Common myeloid progenitor, CD34-positive (primary cell): ENCODE data around the gene OR2A25. TPM values are rescaled to one million over a fixed set of nuclear protein-coding genes. Genes with fewer than 3 reads are reported as not detected.

Experiments
- CTCF ChIA-PET: fragments of 350-600 bp; sonication (Branson Sonifier 250); formaldehyde crosslinking; loops from one replicate; lab custom pipeline; 2021; ENCODE audit warnings: antibody characterized with exemption; lab: Charles Lee
- POLR2A ChIA-PET: fragments of 350-600 bp; sonication (Branson Sonifier 250); formaldehyde crosslinking; loops from one replicate; lab custom pipeline; 2021; ENCODE audit warnings: antibody characterized with exemption; lab: Charles Lee
- DNase-seq, 3 donors: peaks; one replicate each; pipeline versions ENCODE4 v3.0.0 to v3.0.0-alpha.2; 2013
- H3K27ac ChIP-seq, 2 experiments: 1 replicate in 1 of 2; 2 replicates in 1 of 2; pipeline ENCODE4 v1.7.0; 2013; ENCODE audit warnings: inconsistent platforms in 2 of 2, low read length in 2 of 2, mild to moderate bottlenecking in 2 of 2, low read depth in 1 of 2, moderate library complexity in 1 of 2; ENCODE audit not compliant: severe bottlenecking in 2 of 2, insufficient read depth in 1 of 2, poor library complexity in 1 of 2
- H3K27me3 ChIP-seq, 5 experiments: replicated peaks in 2 of 5; 1 replicate in 3 of 5; 2 replicates in 2 of 5; pipeline versions ENCODE4 v1.6.1 to v1.7.0; 2013; ENCODE audit warnings: low read length in 4 of 5, mild to moderate bottlenecking in 2 of 5, moderate library complexity in 2 of 5, inconsistent platforms in 1 of 5; ENCODE audit not compliant: insufficient read depth in 5 of 5, control insufficient read depth in 4 of 5
- H3K36me3 ChIP-seq, 4 experiments: 1 replicate in 2 of 4; 2 replicates in 2 of 4; pipeline versions ENCODE4 v1.6.1 to v1.7.0; 2013; ENCODE audit warnings: low read length in 3 of 4, control low read depth in 1 of 4, mild to moderate bottlenecking in 1 of 4; ENCODE audit not compliant: control insufficient read depth in 4 of 4, insufficient read depth in 4 of 4
- H3K4me1 ChIP-seq, 4 experiments: 1 replicate in 3 of 4; 2 replicates in 1 of 4; pipeline versions ENCODE4 v1.6.1 to v1.7.1; 2013; ENCODE audit warnings: low read length in 3 of 4, mild to moderate bottlenecking in 3 of 4, control low read depth in 1 of 4, inconsistent platforms in 1 of 4, moderate library complexity in 1 of 4; ENCODE audit not compliant: control insufficient read depth in 4 of 4, insufficient read depth in 4 of 4; ENCODE audit errors: control extremely low read depth in 1 of 4
- H3K4me3 ChIP-seq, 7 experiments: 1 replicate in 4 of 7; 2 replicates in 3 of 7; pipeline versions ENCODE4 v1.5.1 to v1.7.0; 2013; ENCODE audit warnings: mild to moderate bottlenecking in 7 of 7, low read length in 6 of 7, moderate library complexity in 6 of 7, inconsistent platforms in 2 of 7, low read depth in 2 of 7, control low read depth in 1 of 7; ENCODE audit not compliant: insufficient read depth in 4 of 7, control insufficient read depth in 1 of 7; ENCODE audit errors: extremely low read depth in 1 of 7
- H3K9me3 ChIP-seq, 5 experiments: 1 replicate in 4 of 5; 2 replicates in 1 of 5; pipeline versions ENCODE4 v1.6.1 to v1.7.1; 2013; ENCODE audit warnings: low read length in 4 of 5, mild to moderate bottlenecking in 2 of 5, inconsistent platforms in 1 of 5, low read depth in 1 of 5, moderate library complexity in 1 of 5; ENCODE audit not compliant: control insufficient read depth in 4 of 5, insufficient read depth in 2 of 5; ENCODE audit errors: control extremely low read depth in 1 of 5
- WGBS: methylation state at CpG from one replicate; pipeline ENCODE4 v1.1.5; 2013; ENCODE audit not compliant: insufficient coverage; 5-methylcytosine and 5-hydroxymethylcytosine counted together
- polyA plus RNA-seq: library from polyadenylated mRNA; unstranded; fragments of 120-200 nt; gene quantifications from one replicate; pipeline ENCODE4 v1.2.1, GENCODE V29; 2013

The OR2A25 gene
- polyA plus RNA-seq = not detected

- ChIA-PET CTCF (interaction anchor here (1.1 to 1.2 kb wide), 2 partner anchors 15 to 58 kb away, joined by 3 read pairs; no protein-coding TSS in a partner anchor), POLR2A (no interaction called here)
- H3K4me3 ChIP-seq = no peak within 1 kb of the TSS
- no peaks in the 10 kb centered on the region for H3K36me3 ChIP-seq
- 91% methylated on average over 1 of the region's 1 CpG for WGBS
- no peaks in the 10 kb centered on the region for H3K4me1 ChIP-seq
- H3K27me3 ChIP-seq = no peaks in the 10 kb centered on the region
- H3K27ac ChIP-seq = no peak within 1 kb of the TSS
- H3K9me3 ChIP-seq = no peaks in the 10 kb centered on the region
- DNase-seq = no peak
Observed at GRCh38 chr7:144069511-144069910, at the start of gene OR2A25. TSS of gene OR2A25 (plus strand) at chr7:144069811. CDS start at chr7:144074220, 4,409 bp downstream.

- no peaks in the 10 kb centered on the region for H3K27me3 ChIP-seq
- H3K4me3 ChIP-seq = no peak overlapping the region
- no peak overlapping the region for H3K27ac ChIP-seq
- no peaks in the 10 kb centered on the region for H3K36me3 ChIP-seq
- DNase-seq = no peak
- no peaks in the 10 kb centered on the region for H3K4me1 ChIP-seq
- no peaks in the 10 kb centered on the region for H3K9me3 ChIP-seq
- ChIA-PET POLR2A (no interaction called here), CTCF (no interaction called here)
- WGBS = 85% methylated on average over 3 of the region's 3 CpGs
Observed at GRCh38 chr7:144020340-144020739, 49.3 kb upstream of the OR2A25 start.

GRCh38 chr7:144022169-144022568 lies 47.4 kb upstream of the OR2A25 start:
- DNase-seq = no peak
- no peaks in the 10 kb centered on the region for H3K36me3 ChIP-seq
- no peaks in the 10 kb centered on the region for H3K4me1 ChIP-seq
- ChIA-PET CTCF (interaction anchor here (1.3 kb wide), 1 partner anchor 10 kb away, joined by 3 read pairs; no protein-coding TSS in a partner anchor), POLR2A (no interaction called here)
- no peaks in the 10 kb centered on the region for H3K27me3 ChIP-seq
- H3K9me3 ChIP-seq = no peaks in the 10 kb centered on the region
- H3K27ac ChIP-seq = no peak overlapping the region
- H3K4me3 ChIP-seq = no peak overlapping the region

- no peak overlapping the region for H3K27ac ChIP-seq
- H3K4me3 ChIP-seq = no peak overlapping the region
- no peaks in the 10 kb centered on the region for H3K9me3 ChIP-seq
- POLR2A ChIA-PET = no interaction called here
- no CpG with 5 or more reads among the region's 4 CpGs for WGBS
- DNase-seq = peak in 2 of 3 donors; percentile 3 to 18
- H3K4me1 ChIP-seq = no peaks in the 10 kb centered on the region
- no peaks in the 10 kb centered on the region for H3K27me3 ChIP-seq
- CTCF ChIA-PET = interaction anchor here (0.7 kb wide), 1 partner anchor 9 kb away, joined by 3 read pairs; no protein-coding TSS in a partner anchor
- no peaks in the 10 kb centered on the region for H3K36me3 ChIP-seq
Observed at GRCh38 chr7:144023171-144023827, 46.3 kb upstream of the OR2A25 start.

- Histone ChIP-seq H3K4me1 (no peaks in the 10 kb centered on the region), H3K9me3 (no peaks in the 10 kb centered on the region), H3K27me3 (no peaks in the 10 kb centered on the region), H3K27ac (no peak overlapping the region), H3K4me3 (no peak overlapping the region), H3K36me3 (no peaks in the 10 kb centered on the region)
- POLR2A ChIA-PET = no interaction called here
- DNase-seq = no peak
- 86% methylated on average over 3 of the region's 3 CpGs for WGBS
- CTCF ChIA-PET = interaction anchor here (0.7 kb wide), 1 partner anchor 288 kb away, joined by 3 read pairs; no protein-coding TSS in a partner anchor
Observed at GRCh38 chr7:144024213-144024612, 45.4 kb upstream of the OR2A25 start.

- H3K9me3 ChIP-seq = no peaks in the 10 kb centered on the region
- no peak overlapping the region for H3K4me3 ChIP-seq
- CTCF ChIA-PET = interaction anchor here (1.3 to 1.6 kb wide), 4 partner anchors 12 to 536 kb away, joined by 3 to 6 read pairs (median 4); partner anchors contain the start of gene TCAF1
- H3K27me3 ChIP-seq = no peaks in the 10 kb centered on the region
- POLR2A ChIA-PET = no interaction called here
- 88% methylated on average over 4 of the region's 4 CpGs for WGBS
- no peak for DNase-seq
- no peaks in the 10 kb centered on the region for H3K4me1 ChIP-seq
- no peaks in the 10 kb centered on the region for H3K36me3 ChIP-seq
- H3K27ac ChIP-seq = no peak overlapping the region
Observed at GRCh38 chr7:144026203-144026883, 43.3 kb upstream of the OR2A25 start.

GRCh38 chr7:144027070-144027469 lies 42.5 kb upstream of the OR2A25 start:
- Histone ChIP-seq H3K4me1 (no peaks in the 10 kb centered on the region), H3K36me3 (no peaks in the 10 kb centered on the region), H3K4me3 (no peak overlapping the region), H3K27ac (no peak overlapping the region), H3K9me3 (no peaks in the 10 kb centered on the region), H3K27me3 (no peaks in the 10 kb centered on the region)
- POLR2A ChIA-PET = no interaction called here
- peak; percentile 17 to 63 (median 50) for DNase-seq
- CTCF ChIA-PET = interaction anchor here (1.3 to 1.5 kb wide), 4 partner anchors 24 to 536 kb away, joined by 3 to 6 read pairs (median 4); partner anchors contain the start of gene TCAF1
- no CpG with 5 or more reads among the region's 3 CpGs for WGBS
